ENCODE data around the gene AIF1L. TPM values are rescaled to one million over a fixed set of nuclear protein-coding genes. Genes with fewer than 3 reads are reported as not detected.
A peak's percentile ranks its signal among the peaks of the same experiment; 100 is the strongest.

The AIF1L gene
- total and polyA plus RNA-seq, 8 donors = 9.3 to 49.2 (median 41.5) TPM

DNA sequence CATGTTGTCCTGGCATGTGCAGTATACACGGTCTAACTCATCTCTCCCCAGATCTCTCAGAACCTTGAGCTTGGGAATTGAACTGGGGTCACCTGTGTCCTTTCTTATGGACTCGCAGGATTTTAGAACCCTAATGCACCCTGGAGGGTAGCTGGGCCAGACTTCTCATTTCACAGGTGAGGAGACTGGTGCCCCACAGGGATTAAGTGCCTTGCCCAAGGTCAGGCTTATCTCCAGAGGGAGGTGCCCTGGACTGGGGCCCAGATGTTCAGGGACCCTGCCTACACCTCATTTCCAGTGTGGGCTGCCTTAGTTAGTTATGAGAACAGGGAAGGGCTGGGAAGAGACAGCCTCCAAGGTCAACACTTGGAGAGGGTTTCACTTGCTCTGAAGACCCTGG is 25.0 kb downstream of the AIF1L start:
- Histone ChIP-seq H3K27ac (no peak overlapping the region), H3K4me3 (no peak overlapping the region), H3K36me3 (no peaks in the 10 kb centered on the region), H3K4me1 (peaks cover 7 to 18% of the 10 kb centered on the region in 2 donors), H3K27me3 (peaks cover 0 to 5% of the 10 kb centered on the region in 2 donors), H3K9me3 (no peaks in the 10 kb centered on the region)
- TF ChIP-seq, protein P1, sequence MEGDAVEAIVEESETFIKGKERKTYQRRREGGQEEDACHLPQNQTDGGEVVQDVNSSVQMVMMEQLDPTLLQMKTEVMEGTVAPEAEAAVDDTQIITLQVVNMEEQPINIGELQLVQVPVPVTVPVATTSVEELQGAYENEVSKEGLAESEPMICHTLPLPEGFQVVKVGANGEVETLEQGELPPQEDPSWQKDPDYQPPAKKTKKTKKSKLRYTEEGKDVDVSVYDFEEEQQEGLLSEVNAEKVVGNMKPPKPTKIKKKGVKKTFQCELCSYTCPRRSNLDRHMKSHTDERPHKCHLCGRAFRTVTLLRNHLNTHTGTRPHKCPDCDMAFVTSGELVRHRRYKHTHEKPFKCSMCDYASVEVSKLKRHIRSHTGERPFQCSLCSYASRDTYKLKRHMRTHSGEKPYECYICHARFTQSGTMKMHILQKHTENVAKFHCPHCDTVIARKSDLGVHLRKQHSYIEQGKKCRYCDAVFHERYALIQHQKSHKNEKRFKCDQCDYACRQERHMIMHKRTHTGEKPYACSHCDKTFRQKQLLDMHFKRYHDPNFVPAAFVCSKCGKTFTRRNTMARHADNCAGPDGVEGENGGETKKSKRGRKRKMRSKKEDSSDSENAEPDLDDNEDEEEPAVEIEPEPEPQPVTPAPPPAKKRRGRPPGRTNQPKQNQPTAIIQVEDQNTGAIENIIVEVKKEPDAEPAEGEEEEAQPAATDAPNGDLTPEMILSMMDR (IDR thresholded peaks at IDR 0.05) = no peak
- no peak for ATAC-seq
- intact Hi-C loops (cut with DNase I) = no loop called here
- DNase-seq = no peak

- Histone ChIP-seq H3K27ac (no peak overlapping the region), H3K9me3 (no peaks in the 10 kb centered on the region), H3K36me3 (no peaks in the 10 kb centered on the region), H3K4me3 (no peak overlapping the region), H3K4me1 (peaks cover 12 to 22% of the 10 kb centered on the region in 2 donors), H3K27me3 (peaks cover 0 to 2% of the 10 kb centered on the region in 2 donors)
- ATAC-seq (no peak), DNase-seq (no peak)
- intact Hi-C loops (cut with DNase I) = no loop called here
- TF ChIP-seq, protein P1 (IDR thresholded peaks at IDR 0.05) = no peak
Measured at GRCh38 chr9:131122158-131122557, 25.8 kb downstream of the AIF1L start.

GRCh38 chr9:131125038-131125287 is 28.6 kb downstream of the AIF1L start:
- Histone ChIP-seq H3K9me3 (no peaks in the 10 kb centered on the region), H3K4me1 (peaks cover 12 to 18% of the 10 kb centered on the region in 2 donors), H3K36me3 (peaks cover 0 to 27% of the 10 kb centered on the region in 2 donors), H3K4me3 (peak overlapping the region; percentile 91 to 97), H3K27me3 (no peaks in the 10 kb centered on the region), H3K27ac (peak overlapping the region; percentile 57 to 90)
- ATAC-seq (peak; percentile 3), DNase-seq (no peak)
- intact Hi-C loops (cut with DNase I) = no loop called here
- TF ChIP-seq, protein P1 (IDR thresholded peaks at IDR 0.05) = no peak

DNA sequence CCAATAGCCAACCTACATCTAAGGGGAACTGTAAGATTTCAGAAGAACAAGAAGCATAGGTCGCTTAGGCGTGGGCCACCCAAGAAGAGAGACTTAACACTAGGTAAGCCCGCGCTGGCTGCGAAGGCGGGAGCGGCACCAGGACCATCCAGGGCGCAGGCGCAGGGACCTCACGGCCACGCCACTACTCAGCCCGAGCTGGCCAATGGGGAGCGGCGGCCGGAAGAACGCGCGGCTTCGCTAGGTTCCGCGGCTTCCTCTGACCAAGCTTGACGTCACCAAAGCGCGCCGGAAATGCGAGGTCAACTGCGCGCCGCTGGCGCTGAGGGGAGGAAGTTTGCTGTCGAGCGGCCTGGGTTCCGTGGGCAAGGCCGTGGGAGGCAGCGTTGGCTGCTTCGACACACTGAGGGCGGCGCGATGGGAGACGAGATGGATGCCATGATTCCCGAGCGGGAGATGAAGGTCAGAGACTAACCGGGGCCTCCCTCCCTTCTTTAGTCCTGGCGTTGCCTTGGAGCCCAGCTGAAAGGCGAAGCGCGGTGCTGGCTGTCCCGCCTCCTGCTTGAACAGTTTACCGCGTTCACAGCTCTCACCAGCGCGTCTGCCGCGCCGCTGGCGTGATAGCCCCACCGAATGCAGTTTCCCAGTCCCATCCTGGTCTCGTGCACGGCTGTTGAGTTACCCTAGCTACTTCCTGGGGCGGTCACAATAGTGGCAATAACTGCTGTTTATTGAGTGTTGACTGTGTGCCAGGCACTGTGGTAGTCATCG is 29.1 kb downstream of the AIF1L start, which contains the start of gene NUP214:
TSS of gene NUP214 (plus strand) at position 299 of the 771 bp plus-strand sequence. CDS start at position 418, 119 bp downstream.
- ATAC-seq (peak; percentile 99), DNase-seq (peak; percentile 99 to 100 (median 99))
- intact Hi-C loops (cut with DNase I) = no loop called here
- Histone ChIP-seq H3K9me3 (no peaks in the 10 kb centered on the region), H3K27ac (peak within 1 kb of the TSS; percentile 57 to 90), H3K27me3 (no peaks in the 10 kb centered on the region), H3K4me1 (peaks cover 12 to 18% of the 10 kb centered on the region in 2 donors), H3K4me3 (peak within 1 kb of the TSS; percentile 91 to 97), H3K36me3 (peaks cover 0 to 32% of the 10 kb centered on the region in 2 donors)
- TF ChIP-seq, protein P1 (IDR thresholded peaks at IDR 0.05) = no peak

GRCh38 chr9:131126059-131126426 is 29.7 kb downstream of the AIF1L start:
- intact Hi-C loops (cut with DNase I) = no loop called here
- no peaks in the 10 kb centered on the region for H3K27me3 ChIP-seq
- H3K36me3 ChIP-seq = peaks cover 0 to 37% of the 10 kb centered on the region in 2 donors
- TF ChIP-seq, protein P1 (IDR thresholded peaks at IDR 0.05) = no peak
- no peak for ATAC-seq
- DNase-seq = no peak
- H3K27ac ChIP-seq = peak overlapping the region in 1 of 2 donors; percentile 90
- peaks cover 12 to 18% of the 10 kb centered on the region in 2 donors for H3K4me1 ChIP-seq
- H3K9me3 ChIP-seq = no peaks in the 10 kb centered on the region
- H3K4me3 ChIP-seq = peak overlapping the region; percentile 91 to 97

All from left lung (tissue), 10 donors.